ENCODE data around the gene PTGDR. TPM values are rescaled to one million over a fixed set of nuclear protein-coding genes. Genes with fewer than 3 reads are reported as not detected.

Gene PTGDR
- total and polyA plus RNA-seq, 8 donors: 0.04 to 0.29 (median 0.18) TPM; not detected in 1

DNA sequence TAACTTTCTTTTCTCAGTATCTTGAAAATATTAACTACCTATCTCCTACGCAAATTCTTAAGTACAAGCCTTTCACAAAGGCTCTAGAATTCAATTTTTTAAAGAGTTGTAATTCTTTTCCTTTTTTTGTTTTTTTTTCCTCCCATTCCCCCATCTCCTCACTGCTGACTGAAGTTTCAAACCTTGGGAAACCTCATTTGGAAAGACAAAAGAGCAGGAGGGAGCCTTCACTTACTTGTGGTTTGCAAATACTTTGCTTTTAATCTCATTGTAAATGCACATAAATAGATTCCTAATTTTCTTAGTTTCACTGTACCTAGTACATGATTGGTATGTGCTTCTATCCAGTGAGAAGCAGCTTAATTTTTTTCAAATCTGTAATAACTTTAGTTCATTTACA, 15.8 kb upstream of the PTGDR start:
- Histone ChIP-seq H3K4me3 (no peak overlapping the region), H3K36me3 (no peaks in the 10 kb centered on the region), H3K4me1 (no peaks in the 10 kb centered on the region), H3K27me3 (no peaks in the 10 kb centered on the region), H3K9me3 (no peaks in the 10 kb centered on the region), H3K27ac (no peak overlapping the region)
- FAIRE-seq (no peak), DNase-seq (no peak), ATAC-seq (no peak)
- TF ChIP-seq CTCF (IDR thresholded peaks at IDR 0.05): no peak
- intact Hi-C loops (cut with DNase I): no loop called here
- 71 to 73% methylated on average over 1 of the region's 1 CpG for WGBS, 2 donors

GRCh38 chr14:52253503-52253902, 14.0 kb upstream of the PTGDR start:
- no peak for TF ChIP-seq CTCF (IDR thresholded peaks at IDR 0.05)
- ATAC-seq: no peak
- H3K27me3 ChIP-seq: no peaks in the 10 kb centered on the region
- intact Hi-C loops (cut with DNase I): no loop called here
- no peak overlapping the region for H3K27ac ChIP-seq
- H3K9me3 ChIP-seq: no peaks in the 10 kb centered on the region
- no peaks in the 10 kb centered on the region for H3K4me1 ChIP-seq
- 42 to 44% methylated on average over 3 of the region's 3 CpGs for WGBS, 2 donors
- no peak overlapping the region for H3K4me3 ChIP-seq
- no peak for DNase-seq
- FAIRE-seq: no peak
- H3K36me3 ChIP-seq: no peaks in the 10 kb centered on the region

GRCh38 chr14:52254086-52254485, 13.4 kb upstream of the PTGDR start:
- WGBS, 2 donors: 73 to 87% methylated on average over 4 of the region's 4 CpGs
- TF ChIP-seq CTCF (IDR thresholded peaks at IDR 0.05): no peak
- H3K27me3 ChIP-seq: no peaks in the 10 kb centered on the region
- H3K4me1 ChIP-seq: no peaks in the 10 kb centered on the region
- H3K36me3 ChIP-seq: no peaks in the 10 kb centered on the region
- DNase-seq: no peak
- ATAC-seq: no peak
- no peak for FAIRE-seq
- H3K9me3 ChIP-seq: no peaks in the 10 kb centered on the region
- intact Hi-C loops (cut with DNase I): no loop called here
- no peak overlapping the region for H3K4me3 ChIP-seq
- no peak overlapping the region for H3K27ac ChIP-seq

DNA sequence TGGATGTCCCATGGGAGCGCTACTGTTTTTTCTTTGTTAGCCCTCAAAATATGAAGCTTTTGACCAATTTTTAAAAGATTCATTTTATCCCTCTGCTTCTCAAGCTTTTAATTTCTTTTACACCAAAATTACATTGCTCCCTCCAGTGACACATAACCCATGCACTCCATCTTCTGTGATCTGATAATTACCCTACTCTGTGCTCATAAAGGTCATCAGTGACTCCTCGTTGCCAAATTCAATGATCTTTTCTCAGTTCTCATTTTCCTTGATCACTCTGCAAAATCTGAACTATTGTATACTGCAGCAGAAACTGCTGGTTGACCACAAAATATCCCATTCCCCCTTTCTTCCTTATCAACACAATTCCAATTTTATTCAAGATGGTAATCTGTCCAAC, 8.7 kb upstream of the PTGDR start:
- no peak for DNase-seq
- Histone ChIP-seq H3K4me1 (no peaks in the 10 kb centered on the region), H3K27ac (no peak overlapping the region), H3K27me3 (no peaks in the 10 kb centered on the region), H3K36me3 (no peaks in the 10 kb centered on the region), H3K4me3 (no peak overlapping the region), H3K9me3 (no peaks in the 10 kb centered on the region)
- intact Hi-C loops (cut with DNase I): no loop called here
- 70 to 74% methylated on average over 2 of the region's 2 CpGs for WGBS, 2 donors
- FAIRE-seq: no peak
- no peak for TF ChIP-seq CTCF (IDR thresholded peaks at IDR 0.05)
- ATAC-seq: no peak

DNA sequence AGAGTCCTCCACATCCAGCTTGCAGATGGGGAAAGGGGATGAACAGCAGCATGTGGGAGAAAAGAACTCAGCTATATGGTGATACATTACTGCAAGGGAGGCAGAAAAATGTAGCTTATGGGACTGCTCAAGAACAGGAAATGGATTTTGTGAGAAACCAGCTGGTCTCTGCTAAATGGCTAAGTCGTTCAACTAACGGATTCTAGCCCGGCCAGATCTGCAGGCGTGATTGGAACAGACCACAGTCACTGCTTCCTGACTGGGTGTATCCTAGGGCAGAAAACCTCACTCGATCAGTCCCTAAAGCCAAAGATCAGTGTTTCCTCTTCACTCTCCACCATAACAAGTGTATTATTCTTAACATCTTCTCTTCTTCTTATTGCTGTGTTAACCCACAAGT, 8.1 kb upstream of the PTGDR start:
- 48 to 54% methylated on average over 5 of the region's 5 CpGs for WGBS, 2 donors
- no peak for TF ChIP-seq CTCF (IDR thresholded peaks at IDR 0.05)
- Histone ChIP-seq H3K27me3 (no peaks in the 10 kb centered on the region), H3K36me3 (no peaks in the 10 kb centered on the region), H3K27ac (no peak overlapping the region), H3K4me1 (no peaks in the 10 kb centered on the region), H3K4me3 (no peak overlapping the region), H3K9me3 (no peaks in the 10 kb centered on the region)
- FAIRE-seq (no peak), DNase-seq (no peak), ATAC-seq (no peak)
- intact Hi-C loops (cut with DNase I): no loop called here

Measured in pancreas (tissue), 10 donors.